NCI-H1930 (cell line): Measurements from ENCODE around the gene PARL.
"Not testable (repeated sequence)": the region's sequence is repeated elsewhere in the genome, so short reads cannot be mapped to it uniquely, and the experiment has no call there.

ENCODE experiments used
- DNase-seq, 2 experiments: peaks; one replicate each; lab custom pipeline; 2025; lab: John Stamatoyannopoulos, UW

The PARL gene

DNA sequence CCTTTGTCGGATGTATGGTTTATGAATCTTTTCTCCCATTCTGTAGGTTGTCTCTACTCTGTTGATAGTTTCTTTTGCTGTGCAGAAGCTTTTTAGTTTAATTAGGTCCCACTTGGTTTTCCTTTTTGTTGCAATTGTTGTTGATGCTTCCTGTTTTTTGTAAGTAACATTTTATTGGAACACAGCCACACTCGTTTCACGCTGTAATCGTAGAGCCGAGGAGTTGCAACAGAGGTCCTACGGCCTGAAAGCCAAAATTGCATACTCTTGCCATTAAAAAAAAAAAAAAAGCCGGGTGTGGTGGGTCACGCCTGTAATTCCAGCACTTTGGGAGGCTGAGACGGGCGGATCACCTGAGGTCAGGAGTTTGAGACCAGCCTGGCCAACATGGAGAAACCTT lies 100.2 kb downstream of the PARL start:
- not testable (repeated sequence) for DNase-seq

DNA sequence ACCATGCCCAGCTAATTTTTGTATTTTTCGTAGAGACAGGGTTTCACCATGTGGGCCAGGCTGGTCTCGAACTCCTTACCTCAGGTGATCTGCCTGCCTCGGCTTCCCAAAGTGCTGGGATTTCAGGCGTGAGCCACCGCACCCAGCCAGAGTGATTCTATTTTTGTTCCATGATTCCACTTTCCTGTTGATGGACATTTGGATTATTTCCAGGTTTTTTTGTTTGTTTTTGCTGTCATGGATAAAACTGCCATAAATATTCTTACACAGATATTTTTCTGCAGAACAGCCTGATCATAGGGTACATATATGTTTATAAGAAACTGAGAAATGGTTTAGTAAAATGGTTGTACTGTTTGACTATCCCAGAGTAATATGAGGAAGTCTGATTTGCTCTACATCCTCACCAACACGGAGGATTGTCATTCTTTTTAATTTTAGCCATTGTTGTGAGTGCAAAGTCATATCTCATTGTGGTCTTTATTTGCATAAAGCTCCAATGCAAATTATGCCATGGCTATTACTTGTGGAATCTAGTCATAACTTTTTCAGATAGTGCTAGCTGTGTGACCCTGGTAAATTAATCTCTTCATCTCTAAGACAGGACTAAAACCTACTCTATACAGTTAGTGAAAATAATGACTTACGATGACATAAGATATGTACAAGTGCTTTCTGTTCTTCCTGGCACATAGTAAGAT lies 102.0 kb downstream of the PARL start:
- DNase-seq: no peak

DNA sequence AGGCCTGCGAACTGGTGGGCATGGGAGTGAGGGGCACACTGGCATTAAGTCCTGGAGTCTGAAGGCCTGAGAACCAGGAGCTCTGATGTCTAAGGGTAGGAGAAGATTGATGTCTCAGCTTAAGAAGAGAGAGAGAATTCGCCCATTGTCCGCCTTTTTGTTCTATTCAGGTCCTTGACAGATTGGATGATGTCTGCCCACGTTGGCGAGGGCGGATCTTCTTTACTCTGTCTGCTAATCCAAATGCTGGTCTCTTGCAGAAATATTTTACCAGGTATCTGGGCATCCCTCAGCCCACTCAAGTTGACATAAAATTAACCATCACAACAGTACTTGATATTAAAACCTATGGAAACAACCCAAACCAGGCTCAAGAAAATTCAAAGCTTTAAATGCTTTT lies 103.4 kb downstream of the PARL start:
- no peak for DNase-seq

DNA sequence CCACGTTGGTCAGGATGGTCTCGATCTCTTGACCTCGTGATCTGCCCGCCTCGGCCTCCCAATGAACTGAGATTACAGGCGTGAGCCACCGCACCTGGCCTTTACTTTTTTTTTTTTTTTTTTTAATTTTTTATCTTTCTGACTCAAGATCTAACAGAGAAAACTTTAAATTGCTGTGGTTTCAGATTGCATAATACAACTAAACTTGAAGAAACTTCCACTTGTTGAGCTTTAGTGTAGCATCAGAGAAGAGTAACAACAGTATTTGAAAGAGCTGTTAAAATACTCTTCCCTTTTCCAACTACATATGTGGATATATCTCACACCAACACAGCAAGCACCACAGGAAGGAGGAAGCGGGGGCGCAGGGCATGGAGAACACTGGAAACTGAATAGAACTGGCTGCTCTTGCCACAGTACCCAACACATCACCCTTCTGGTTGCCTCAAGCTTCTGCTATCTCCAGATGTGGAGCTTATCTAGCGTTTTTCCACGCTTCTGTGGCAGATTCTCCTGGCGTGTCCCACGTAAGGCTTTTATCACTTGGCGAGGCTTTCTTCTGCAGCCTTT lies 104.7 kb downstream of the PARL start:
- no peak for DNase-seq
